ENCODE measurements around the gene ZSCAN5B. TPM values are rescaled to one million over a fixed set of nuclear protein-coding genes. Genes with fewer than 3 reads are reported as not detected.

The ZSCAN5B gene
- total RNA-seq, 1 experiment from 2014 or later: not detected

- Histone ChIP-seq H3K9ac (ENCODE audit: low read length) (no peak overlapping the region), H3K4me2 (ENCODE audit: low read length) (no peak overlapping the region), H3K27ac (ENCODE audit: low read length) (no peak overlapping the region), H2AFZ (ENCODE audit: low read length) (no peak overlapping the region), H3F3A (ENCODE audit: low read length, unreplicated experiment) (no peaks in the 10 kb centered on the region), H3K4me1 (ENCODE audit: insufficient read depth, low read length) (no peaks in the 10 kb centered on the region; the same call in 1 of the 2 replicates), H3K4me3 (ENCODE audit: low read length) (no peak overlapping the region), H3K9me3 (ENCODE audit: low read length) (no peaks in the 10 kb centered on the region), H3K36me3 (ENCODE audit: low read depth, low read length) (peaks cover 23% of the 10 kb centered on the region), H3K9me2 (replicated peaks; ENCODE audit: low read length) (no peaks in the 10 kb centered on the region), H4K20me1 (ENCODE audit: low read length) (no peaks in the 10 kb centered on the region), H3K27me3 (ENCODE audit: low read length) (no peaks in the 10 kb centered on the region), H3K79me2 (ENCODE audit: low read length) (no peaks in the 10 kb centered on the region)
- ChIA-PET POLR2A (ENCODE audit: unreplicated experiment) (no interaction called here), CTCF (no interaction called here)
- intact Hi-C loops (cut with micrococcal nuclease): no loop called here
- no TSS peak for BruUV-seq (replicated peaks)
- TF ChIP-seq CTCF (conservative IDR thresholded peaks at IDR 0.05; ENCODE audit: low read depth, low read length) (no peak), EZH2phosphoT487 (IDR thresholded peaks at IDR 0.05; ENCODE audit: borderline replicate concordance, low read length) (no peak), EZH2 (IDR thresholded peaks at IDR 0.05; ENCODE audit: low read length, unreplicated experiment) (no peak)
- ATAC-seq (no peak), DNase-seq (peak; percentile 43)
Measured at GRCh38 chr19:56159009-56159559, 38.5 kb downstream of the ZSCAN5B start.

- BruUV-seq (replicated peaks): no TSS peak
- Histone ChIP-seq H3F3A (ENCODE audit: low read length, unreplicated experiment) (no peaks in the 10 kb centered on the region), H2AFZ (ENCODE audit: low read length) (no peak overlapping the region), H3K36me3 (ENCODE audit: low read depth, low read length) (peaks cover 23% of the 10 kb centered on the region), H3K9ac (ENCODE audit: low read length) (no peak overlapping the region), H3K4me2 (ENCODE audit: low read length) (no peak overlapping the region), H3K9me2 (replicated peaks; ENCODE audit: low read length) (no peaks in the 10 kb centered on the region), H3K27me3 (ENCODE audit: low read length) (no peaks in the 10 kb centered on the region), H3K4me1 (ENCODE audit: insufficient read depth, low read length) (no peaks in the 10 kb centered on the region; the same call in 1 of the 2 replicates), H3K79me2 (ENCODE audit: low read length) (no peaks in the 10 kb centered on the region), H3K27ac (ENCODE audit: low read length) (no peak overlapping the region), H3K9me3 (ENCODE audit: low read length) (no peaks in the 10 kb centered on the region), H3K4me3 (ENCODE audit: low read length) (no peak overlapping the region), H4K20me1 (ENCODE audit: low read length) (0 out of 2 replicates have a peak, but pooled peaks cover 5% of the 10 kb centered on the region)
- intact Hi-C loops (cut with micrococcal nuclease): no loop called here
- TF ChIP-seq EZH2 (IDR thresholded peaks at IDR 0.05; ENCODE audit: low read length, unreplicated experiment) (no peak), EZH2phosphoT487 (IDR thresholded peaks at IDR 0.05; ENCODE audit: borderline replicate concordance, low read length) (no peak), CTCF (conservative IDR thresholded peaks at IDR 0.05; ENCODE audit: low read depth, low read length) (no peak)
- no peak for ATAC-seq
- ChIA-PET CTCF (no interaction called here), POLR2A (ENCODE audit: unreplicated experiment) (no interaction called here)
- no peak for DNase-seq
Measured at GRCh38 chr19:56158170-56158757, 39.3 kb downstream of the ZSCAN5B start.

- intact Hi-C loops (cut with micrococcal nuclease): no loop called here
- POLR2A ChIA-PET (ENCODE audit: unreplicated experiment): no interaction called here
- Histone ChIP-seq H2AFZ (ENCODE audit: low read length) (no peak overlapping the region), H3K27ac (ENCODE audit: low read length) (no peak overlapping the region), H3K4me2 (ENCODE audit: low read length) (no peak overlapping the region), H3K36me3 (ENCODE audit: low read depth, low read length) (peaks cover 23% of the 10 kb centered on the region), H3K27me3 (ENCODE audit: low read length) (no peaks in the 10 kb centered on the region), H3K4me3 (ENCODE audit: low read length) (no peak overlapping the region), H3K79me2 (ENCODE audit: low read length) (0 out of 2 replicates have a peak, but pooled peaks cover 8% of the 10 kb centered on the region), H4K20me1 (ENCODE audit: low read length) (0 out of 2 replicates have a peak, but pooled peaks cover 8% of the 10 kb centered on the region), H3K9me3 (ENCODE audit: low read length) (no peaks in the 10 kb centered on the region), H3K9me2 (replicated peaks; ENCODE audit: low read length) (no peaks in the 10 kb centered on the region), H3K4me1 (ENCODE audit: insufficient read depth, low read length) (no peaks in the 10 kb centered on the region), H3K9ac (ENCODE audit: low read length) (no peak overlapping the region), H3F3A (ENCODE audit: low read length, unreplicated experiment) (no peaks in the 10 kb centered on the region)
- BruUV-seq (replicated peaks): no TSS peak
- CTCF ChIA-PET: no interaction called here
- no peak for TF ChIP-seq EZH2 (IDR thresholded peaks at IDR 0.05; ENCODE audit: low read length, unreplicated experiment)
- no peak for TF ChIP-seq CTCF (conservative IDR thresholded peaks at IDR 0.05; ENCODE audit: low read depth, low read length)
- no peak for DNase-seq
- ATAC-seq: no peak
Measured at GRCh38 chr19:56156768-56157167, 40.8 kb downstream of the ZSCAN5B start.

Data from PC-3 (cell line).